ENCODE results near the gene ROR1.

Gene ROR1

GRCh38 chr1:64162804-64163203, 389.0 kb downstream of the ROR1 start:
- no peak for DNase-seq

- no peak for DNase-seq
Measured at GRCh38 chr1:64163431-64163830, 389.6 kb downstream of the ROR1 start.

GRCh38 chr1:64163970-64164369, 390.2 kb downstream of the ROR1 start:
- no peak for DNase-seq

- DNase-seq = no peak
Measured at GRCh38 chr1:64166629-64167028, 392.8 kb downstream of the ROR1 start.

GRCh38 chr1:64167176-64167575, 393.4 kb downstream of the ROR1 start:
- DNase-seq = no peak

- DNase-seq = no peak
Measured at GRCh38 chr1:64171246-64171645, 397.4 kb downstream of the ROR1 start.

- no peak for DNase-seq
Measured at GRCh38 chr1:64171797-64172281, 398.0 kb downstream of the ROR1 start.

- DNase-seq = no peak
Measured at GRCh38 chr1:64172458-64172983, 398.7 kb downstream of the ROR1 start.

GRCh38 chr1:64173336-64173940, 399.6 kb downstream of the ROR1 start:
- no peak for DNase-seq

GRCh38 chr1:64175639-64176038, 401.8 kb downstream of the ROR1 start:
- no peak for DNase-seq

- no peak for DNase-seq
Measured at GRCh38 chr1:64176659-64177058, 402.8 kb downstream of the ROR1 start.

GRCh38 chr1:64179588-64179987, 405.8 kb downstream of the ROR1 start:
- no peak for DNase-seq

GRCh38 chr1:64182207-64182606, 408.4 kb downstream of the ROR1 start:
- no peak for DNase-seq

- DNase-seq = no peak
Measured at GRCh38 chr1:64183395-64184002, 409.7 kb downstream of the ROR1 start.

- DNase-seq = no peak
Measured at GRCh38 chr1:64184003-64184440, 410.2 kb downstream of the ROR1 start.

- DNase-seq = no peak
Measured at GRCh38 chr1:64186138-64186897, 412.5 kb downstream of the ROR1 start.

- DNase-seq = no peak
Measured at GRCh38 chr1:64186898-64187280, 413.1 kb downstream of the ROR1 start.

GRCh38 chr1:64187646-64188045, 413.8 kb downstream of the ROR1 start:
- no peak for DNase-seq

- no peak for DNase-seq
Measured at GRCh38 chr1:64192290-64192689, 418.5 kb downstream of the ROR1 start.

GRCh38 chr1:64194168-64195080, 420.6 kb downstream of the ROR1 start:
- no peak for DNase-seq

- no peak for DNase-seq
Measured at GRCh38 chr1:64195081-64195395, 421.2 kb downstream of the ROR1 start.

- no peak for DNase-seq
Measured at GRCh38 chr1:64196074-64196870, 422.5 kb downstream of the ROR1 start.
